ENCODE data around the gene M1AP. TPM values are rescaled to one million over a fixed set of nuclear protein-coding genes. Genes with fewer than 3 reads are reported as not detected.

M1AP gene
- total and polyA plus RNA-seq, 10 donors, result 0.26 to 2.0 (median 0.65) TPM

DNA sequence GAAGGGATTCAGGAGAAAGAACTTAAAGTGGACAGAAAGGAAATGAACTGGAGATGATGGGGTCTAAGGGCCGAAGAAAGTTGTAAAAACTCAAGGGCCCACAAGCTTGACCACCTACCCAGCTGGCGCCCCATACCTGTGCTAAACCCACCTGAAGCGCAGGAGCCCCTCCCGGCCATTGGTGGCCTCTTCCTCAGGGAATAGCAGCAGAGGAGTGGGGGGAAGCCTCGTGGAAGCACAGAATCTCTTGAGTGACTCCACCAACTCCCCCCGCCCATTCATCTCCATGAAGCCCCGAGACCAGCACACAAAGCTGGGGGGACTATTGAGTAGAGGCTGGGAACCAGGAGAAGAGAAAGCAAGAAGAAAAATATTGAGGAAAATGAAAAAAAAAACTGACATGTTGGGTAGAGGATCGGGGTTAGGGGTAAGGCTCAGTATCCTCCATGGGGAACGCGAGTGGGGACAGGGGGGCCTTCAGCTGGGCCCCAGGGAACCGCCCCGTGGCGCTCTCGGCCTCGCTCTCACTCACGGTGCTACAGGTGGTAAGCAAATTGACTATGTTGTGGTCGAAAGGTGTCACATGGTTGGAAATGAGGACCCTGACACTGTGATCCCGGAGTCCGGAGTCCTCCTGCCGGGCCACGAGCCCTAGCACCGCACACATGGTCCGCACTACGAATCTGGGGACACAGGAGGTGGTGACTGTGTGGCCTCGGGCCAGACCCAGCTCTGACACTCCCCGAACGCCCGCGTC, 119.4 kb downstream of the M1AP start:
- intact Hi-C loops (cut with DNase I; ENCODE audit: low total_unique reads), result no loop called here
- peaks cover 0 to 67% (median 43%) of the 10 kb centered on the region in 6 donors for H3K36me3 ChIP-seq
- TF ChIP-seq, protein P1, sequence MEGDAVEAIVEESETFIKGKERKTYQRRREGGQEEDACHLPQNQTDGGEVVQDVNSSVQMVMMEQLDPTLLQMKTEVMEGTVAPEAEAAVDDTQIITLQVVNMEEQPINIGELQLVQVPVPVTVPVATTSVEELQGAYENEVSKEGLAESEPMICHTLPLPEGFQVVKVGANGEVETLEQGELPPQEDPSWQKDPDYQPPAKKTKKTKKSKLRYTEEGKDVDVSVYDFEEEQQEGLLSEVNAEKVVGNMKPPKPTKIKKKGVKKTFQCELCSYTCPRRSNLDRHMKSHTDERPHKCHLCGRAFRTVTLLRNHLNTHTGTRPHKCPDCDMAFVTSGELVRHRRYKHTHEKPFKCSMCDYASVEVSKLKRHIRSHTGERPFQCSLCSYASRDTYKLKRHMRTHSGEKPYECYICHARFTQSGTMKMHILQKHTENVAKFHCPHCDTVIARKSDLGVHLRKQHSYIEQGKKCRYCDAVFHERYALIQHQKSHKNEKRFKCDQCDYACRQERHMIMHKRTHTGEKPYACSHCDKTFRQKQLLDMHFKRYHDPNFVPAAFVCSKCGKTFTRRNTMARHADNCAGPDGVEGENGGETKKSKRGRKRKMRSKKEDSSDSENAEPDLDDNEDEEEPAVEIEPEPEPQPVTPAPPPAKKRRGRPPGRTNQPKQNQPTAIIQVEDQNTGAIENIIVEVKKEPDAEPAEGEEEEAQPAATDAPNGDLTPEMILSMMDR (IDR thresholded peaks at IDR 0.05 in 8 of 11, conservative IDR thresholded peaks at IDR 0.05 in 3 of 11), result no peak

DNA sequence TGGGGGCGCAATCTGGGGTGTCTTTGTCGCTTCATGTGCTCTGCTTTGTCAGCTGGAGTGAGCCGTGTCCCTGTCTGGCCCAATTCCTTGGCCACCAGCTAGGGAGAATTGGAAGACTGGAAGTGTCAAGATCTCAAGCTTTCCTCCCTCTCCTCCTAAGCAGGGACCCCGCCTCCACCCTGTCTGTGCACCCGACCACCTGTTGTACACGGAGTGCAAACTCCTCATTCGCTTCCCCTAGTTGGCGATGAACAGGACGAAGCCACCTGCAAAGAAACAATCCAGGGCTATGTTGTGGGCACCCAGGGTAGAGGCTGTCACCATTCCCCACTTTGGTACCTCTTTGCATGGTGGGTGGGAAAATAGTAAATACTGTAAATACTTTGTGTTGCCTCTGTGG, 120.4 kb downstream of the M1AP start:
- no peaks in the 10 kb centered on the region for H3K9me3 ChIP-seq
- no peaks in the 10 kb centered on the region for H3K27me3 ChIP-seq (replicated peaks in 1 of 7)
- DNase-seq, result no peak
- H3K4me3 ChIP-seq, result peak overlapping the region in 1 of 8 donors; percentile 86
- 91 to 98% (median 95%) methylated on average over 9 of the region's 9 CpGs for WGBS, 5 donors
- peaks cover 20 to 58% (median 38%) of the 10 kb centered on the region in 6 donors for H3K4me1 ChIP-seq
- TF ChIP-seq, protein P1 (IDR thresholded peaks at IDR 0.05 in 8 of 11, conservative IDR thresholded peaks at IDR 0.05 in 3 of 11), result no peak
- TF ChIP-seq POLR2A (IDR thresholded peaks at IDR 0.05) (no peak), POLR2AphosphoS5 (IDR thresholded peaks at IDR 0.05) (no peak)
- intact Hi-C loops (cut with DNase I; ENCODE audit: low total_unique reads), result no loop called here
- no peak overlapping the region for H3K27ac ChIP-seq
- H3K36me3 ChIP-seq, result peaks cover 0 to 57% (median 35%) of the 10 kb centered on the region in 6 donors

More for the DNA sequence above, 119.4 kb downstream of the M1AP start:
- no peak for DNase-seq
- Histone ChIP-seq H3K27ac (peak overlapping the region; percentile 90 to 98 (median 95)), H3K9me3 (no peaks in the 10 kb centered on the region), H3K27me3 (replicated peaks in 1 of 7) (no peaks in the 10 kb centered on the region), H3K4me3 (peak overlapping the region; percentile 83 to 98 (median 89)), H3K4me1 (peaks cover 20 to 59% (median 38%) of the 10 kb centered on the region in 6 donors)
- WGBS, 5 donors, result 15 to 20% (median 17%) methylated on average over 26 to 29 of the region's 29 CpGs

DNA sequence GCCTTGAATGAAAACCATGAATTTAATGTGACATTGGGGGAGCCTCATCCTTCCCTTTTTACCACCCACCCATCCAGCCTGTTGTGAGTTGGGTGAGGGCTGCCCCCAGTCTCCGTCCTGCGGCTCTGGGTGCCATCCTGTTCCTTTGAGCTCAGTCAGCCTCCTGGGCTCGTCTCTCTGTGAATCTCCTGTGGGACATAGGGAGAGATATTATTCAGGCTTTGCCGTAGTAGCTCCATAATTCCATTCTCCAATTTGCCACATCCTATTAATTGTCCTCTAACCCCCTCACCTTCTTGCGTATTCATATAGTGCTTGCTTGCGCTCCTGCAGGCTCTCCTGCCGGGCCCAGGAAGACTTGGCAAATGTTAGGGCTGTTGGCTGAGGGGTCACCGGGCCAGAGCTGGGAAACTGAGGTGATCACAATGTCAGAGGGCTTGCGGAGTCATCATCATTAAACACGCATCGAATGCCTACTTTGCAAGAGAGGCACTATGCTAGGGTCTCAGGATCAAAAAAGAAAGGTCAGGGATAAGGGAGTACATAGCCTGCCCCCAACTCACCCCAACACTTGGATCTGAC, 121.4 kb downstream of the M1AP start:
- Histone ChIP-seq H3K27ac (no peak overlapping the region), H3K9me3 (no peaks in the 10 kb centered on the region), H3K4me3 (no peak overlapping the region), H3K27me3 (replicated peaks in 1 of 7) (no peaks in the 10 kb centered on the region), H3K4me1 (peaks cover 19 to 48% (median 32%) of the 10 kb centered on the region in 6 donors), H3K36me3 (peaks cover 0 to 47% (median 30%) of the 10 kb centered on the region in 6 donors)
- DNase-seq, result no peak
- TF ChIP-seq POLR2A (IDR thresholded peaks at IDR 0.05), result no peak
- no peak for TF ChIP-seq POLR2AphosphoS5 (IDR thresholded peaks at IDR 0.05)
- TF ChIP-seq, protein P1 (IDR thresholded peaks at IDR 0.05 in 8 of 11, conservative IDR thresholded peaks at IDR 0.05 in 3 of 11), result no peak
- WGBS, 5 donors, result 94 to 99% (median 97%) methylated on average over 11 of the region's 11 CpGs
- intact Hi-C loops (cut with DNase I; ENCODE audit: low total_unique reads), result no loop called here

Measured in spleen (tissue), 11 donors.